Kidney (tissue), 14 donors: Measurements from ENCODE around the gene GLI1. TPM values are rescaled to one million over a fixed set of nuclear protein-coding genes. Genes with fewer than 3 reads are reported as not detected.

Source experiments
- DNase-seq, 5 donors: peaks; one replicate each; pipeline ENCODE4 v3.0.0-alpha.2; 2013 to 2020
- FAIRE-seq: peaks from 2 replicates; lab custom pipeline; 2012; peaks lifted over from hg19 to GRCh38; lab: Jason Lieb, UNC
- H3K27ac ChIP-seq, 2 donors: one replicate each; pipeline ENCODE4 v1.7.0; 2013; ENCODE audit warnings: low read depth in 2 of 2, low read length in 2 of 2, inconsistent platforms in 1 of 2
- H3K27me3 ChIP-seq: one replicate; pipeline ENCODE4 v1.7.1; 2013; ENCODE audit warnings: low read length, inconsistent platforms; ENCODE audit not compliant: control insufficient read depth, insufficient read depth
- H3K36me3 ChIP-seq, 3 donors: one replicate each; pipeline versions ENCODE4 v1.7.0 to v1.7.1; 2013; ENCODE audit warnings: low read length in 3 of 3, control low read depth in 1 of 3, inconsistent platforms in 1 of 3; ENCODE audit not compliant: insufficient read depth in 3 of 3, control insufficient read depth in 2 of 3
- H3K4me1 ChIP-seq, 3 donors: one replicate each; pipeline versions ENCODE4 v1.7.0 to v1.7.1; 2013; ENCODE audit warnings: low read length in 3 of 3, inconsistent platforms in 1 of 3, low read depth in 1 of 3; ENCODE audit not compliant: control insufficient read depth in 2 of 3, insufficient read depth in 2 of 3
- H3K4me3 ChIP-seq, 3 donors: one replicate each; pipeline versions ENCODE4 v1.7.0 to v1.8.1; 2013; ENCODE audit warnings: low read length in 3 of 3, control low read depth in 1 of 3, inconsistent platforms in 1 of 3
- H3K9ac ChIP-seq, 3 donors: one replicate each; pipeline versions ENCODE4 v1.7.0 to v1.7.1; 2013; ENCODE audit warnings: low read length in 3 of 3, control low read depth in 1 of 3, inconsistent platforms in 1 of 3
- H3K9me3 ChIP-seq, 3 donors: one replicate each; pipeline versions ENCODE4 v1.7.0 to v1.7.1; 2013; ENCODE audit warnings: low read length in 3 of 3, control low read depth in 1 of 3, inconsistent platforms in 1 of 3; ENCODE audit not compliant: control insufficient read depth in 2 of 3, insufficient read depth in 1 of 3
- CTCF ChIP-seq: IDR thresholded peaks from 3 replicates; pipeline ENCODE4 v1.5.1; 2012; ENCODE audit warnings: mild to moderate bottlenecking, moderate library complexity, borderline replicate concordance; ENCODE audit not compliant: insufficient read depth; ENCODE audit errors: extremely low read depth
- intact Hi-C: fragments of 100-400 bp; cut with DNase I; formaldehyde crosslinking; loops from one replicate; pipeline ENCODE4 v1.11.1; 2022
- polyA plus RNA-seq: library from polyadenylated mRNA; stranded (reverse); fragments of 350-450 nt; fragmentation: Illumina TruSeq; extraction: RNeasy Lipid Tissue Mini Kit (QIAGEN cat#74804); gene quantifications from one replicate; pipeline ENCODE4 v1.2.3, GENCODE V29; 2014; ENCODE audit warnings: low read depth, low replicate concordance; ENCODE audit not compliant: insufficient read depth
- total RNA-seq: library from RNA; stranded (reverse); fragmentation: NEBNext Ultra II Directional; extraction: Animal tissue kit (Norgen Biotek cat#: 25700); gene quantifications from one replicate; pipeline ENCODE4 v1.2.1, GENCODE V29; 2021
- donor health status: control.
- donor health status: control.
- donor health status: control.
- donor health status: control.
- donor health status: control.
- donor health status: DM: yes; HTN: yes; CAD: no.
- donor health status: Normal renal cell carcinoma (clear cell type).

Gene GLI1
- total and polyA plus RNA-seq, 2 donors from 2014 or later: 1.4 to 2.8 TPM

- H3K9ac ChIP-seq: peak overlapping the region; percentile 95 to 100 (median 99)
- H3K36me3 ChIP-seq: peaks cover 11 to 33% (median 32%) of the 10 kb centered on the region in 3 donors
- H3K27ac ChIP-seq: peak overlapping the region; percentile 98 to 99
- peak overlapping the region; percentile 91 to 99 (median 99) for H3K4me3 ChIP-seq
- no peak for FAIRE-seq
- H3K27me3 ChIP-seq: no peaks in the 10 kb centered on the region
- DNase-seq: peak in 1 of 5 donors; percentile 83
- no peaks in the 10 kb centered on the region for H3K9me3 ChIP-seq
- H3K4me1 ChIP-seq: peaks cover 7 to 30% (median 28%) of the 10 kb centered on the region in 3 donors
- no peak for TF ChIP-seq CTCF
- intact Hi-C loops: no loop called here
These were observed 59.6 kb downstream of the GLI1 start for GRCh38 chr12:57518920-57519795.

DNA sequence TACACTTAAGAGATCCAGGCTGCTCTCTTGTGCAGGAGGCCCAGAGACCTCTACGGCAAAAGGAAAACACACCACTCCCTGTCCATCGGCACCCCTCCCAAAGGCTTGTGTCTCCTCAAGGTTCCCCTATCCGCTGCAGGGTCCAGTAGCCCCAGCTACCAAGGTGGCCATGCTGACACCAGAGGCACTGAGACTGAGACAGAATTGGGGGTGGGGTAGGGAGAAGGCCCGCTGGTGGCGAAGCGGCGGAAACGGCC, 60.1 kb downstream of the GLI1 start:
- Histone ChIP-seq H3K27ac (peak overlapping the region; percentile 98 to 99), H3K4me3 (peak overlapping the region; percentile 91 to 99 (median 99)), H3K9ac (peak overlapping the region; percentile 95 to 100 (median 99)), H3K4me1 (peaks cover 7 to 35% (median 32%) of the 10 kb centered on the region in 3 donors), H3K36me3 (peaks cover 11 to 34% (median 28%) of the 10 kb centered on the region in 3 donors), H3K27me3 (no peaks in the 10 kb centered on the region), H3K9me3 (no peaks in the 10 kb centered on the region)
- peak in 4 of 5 donors; percentile 54 to 83 (median 64) for DNase-seq
- no peak for FAIRE-seq
- intact Hi-C loops: no loop called here
- no peak for TF ChIP-seq CTCF

- FAIRE-seq (no peak), DNase-seq (peak; percentile 99 to 100 (median 100))
- no peak for TF ChIP-seq CTCF
- Histone ChIP-seq H3K36me3 (peaks cover 8 to 34% (median 23%) of the 10 kb centered on the region in 3 donors), H3K9ac (peak within 1 kb of the TSS; percentile 95 to 100 (median 99)), H3K27me3 (no peaks in the 10 kb centered on the region), H3K4me3 (peak within 1 kb of the TSS; percentile 91 to 99 (median 99)), H3K9me3 (no peaks in the 10 kb centered on the region), H3K4me1 (peaks cover 7 to 39% (median 32%) of the 10 kb centered on the region in 3 donors), H3K27ac (peak within 1 kb of the TSS; percentile 100)
- intact Hi-C loops: no loop called here
These were observed 60.7 kb downstream of the GLI1 start, which contains the start of gene DDIT3 for GRCh38 chr12:57520053-57520818. TSS of gene DDIT3 (minus strand) at chr12:57520514. CDS start at chr12:57517406, 3,108 bp downstream.
